Liver (tissue), 9 donors: ENCODE data around the gene CELA2A. TPM values are rescaled to one million over a fixed set of nuclear protein-coding genes. Genes with fewer than 3 reads are reported as not detected.

ENCODE experiments used
- DNase-seq: peaks from one replicate; pipeline ENCODE4 v3.0.0-alpha.2; 2017; ENCODE audit warnings: low spot score
- H3K27ac ChIP-seq, 2 donors: one replicate each; pipeline ENCODE4 v1.7.0; 2013; ENCODE audit warnings: inconsistent platforms in 2 of 2, low read length in 2 of 2, control low read depth in 1 of 2, low read depth in 1 of 2, mild to moderate bottlenecking in 1 of 2
- H3K27me3 ChIP-seq, 4 donors: one replicate each; pipeline versions ENCODE4 v1.6.1 to v1.7.0; 2013; ENCODE audit warnings: low read length in 3 of 4, inconsistent platforms in 1 of 4, mild to moderate bottlenecking in 1 of 4, moderate library complexity in 1 of 4; ENCODE audit not compliant: control insufficient read depth in 4 of 4, insufficient read depth in 4 of 4
- H3K36me3 ChIP-seq, 4 donors: one replicate each; pipeline versions ENCODE4 v1.6.1 to v1.7.0; 2013; ENCODE audit warnings: low read length in 3 of 4, mild to moderate bottlenecking in 3 of 4, low read depth in 1 of 4, moderate library complexity in 1 of 4; ENCODE audit not compliant: control insufficient read depth in 4 of 4, insufficient read depth in 3 of 4
- H3K4me1 ChIP-seq, 4 donors: one replicate each; pipeline versions ENCODE4 v1.6.1 to v1.7.0; 2013; ENCODE audit warnings: low read length in 3 of 4, mild to moderate bottlenecking in 3 of 4, moderate library complexity in 1 of 4; ENCODE audit not compliant: control insufficient read depth in 4 of 4, insufficient read depth in 4 of 4
- H3K4me3 ChIP-seq, 3 donors: one replicate each; pipeline versions ENCODE4 v1.6.1 to v1.7.0; 2013; ENCODE audit warnings: low read length in 3 of 3, control low read depth in 1 of 3, low read depth in 1 of 3, mild to moderate bottlenecking in 1 of 3
- H3K9ac ChIP-seq, 2 donors: one replicate each; pipeline ENCODE4 v1.7.0; 2013; ENCODE audit warnings: low read length in 2 of 2, mild to moderate bottlenecking in 2 of 2, moderate library complexity in 2 of 2, control low read depth in 1 of 2, low read depth in 1 of 2
- H3K9me3 ChIP-seq, 4 donors: one replicate each; pipeline versions ENCODE4 v1.6.1 to v1.7.0; 2013; ENCODE audit warnings: low read length in 3 of 4; ENCODE audit not compliant: control insufficient read depth in 4 of 4
- FOXA2 ChIP-seq: IDR thresholded peaks from 2 replicates; pipeline ENCODE4 v1.6.1; 2016; ENCODE audit warnings: antibody characterized with exemption
- JUND ChIP-seq, 2 donors: IDR thresholded peaks; 2 replicates each; pipeline ENCODE4 v1.6.1; 2016; ENCODE audit warnings: antibody characterized with exemption in 2 of 2
- MAX ChIP-seq: IDR thresholded peaks from 2 replicates; pipeline ENCODE4 v1.6.1; 2016; ENCODE audit warnings: antibody characterized with exemption
- RAD21 ChIP-seq, 2 donors: IDR thresholded peaks; 2 replicates each; pipeline ENCODE4 v1.6.1; 2016; ENCODE audit warnings: antibody characterized with exemption in 2 of 2, mild to moderate bottlenecking in 2 of 2
- REST ChIP-seq: IDR thresholded peaks from 2 replicates; pipeline ENCODE4 v1.6.1; 2016; ENCODE audit warnings: antibody characterized with exemption, mild to moderate bottlenecking
- RXRA ChIP-seq, 2 donors: IDR thresholded peaks; 2 replicates each; pipeline ENCODE4 v1.6.1; 2017 to 2018; ENCODE audit warnings: antibody characterized with exemption in 2 of 2, mild to moderate bottlenecking in 1 of 2
- SP1 ChIP-seq: IDR thresholded peaks from 2 replicates; pipeline ENCODE4 v1.6.1; 2018; ENCODE audit warnings: antibody characterized with exemption, mild to moderate bottlenecking
- TAF1 ChIP-seq: conservative IDR thresholded peaks from 2 replicates; pipeline ENCODE4 v1.6.1; 2016; ENCODE audit warnings: antibody characterized with exemption, mild to moderate bottlenecking
- YY1 ChIP-seq: IDR thresholded peaks from 2 replicates; pipeline ENCODE4 v1.6.1; 2016; ENCODE audit warnings: antibody characterized with exemption, mild to moderate bottlenecking
- ZBTB33 ChIP-seq: IDR thresholded peaks from 2 replicates; pipeline ENCODE4 v1.6.1; 2016; ENCODE audit warnings: antibody characterized with exemption
- WGBS: extraction: QIAGEN DNeasy Blood & Tissue Kit; methylation state at CpG from one replicate; pipeline ENCODE4 v1.1.7; 2013; 5-methylcytosine and 5-hydroxymethylcytosine counted together
- polyA plus RNA-seq, 2 donors: library from polyadenylated mRNA; stranded (reverse) in 1 of 2; unstranded in 1 of 2; fragments of 200-250 nt in 1 of 2; fragments of >200 nt in 1 of 2; fragmentation: Nextera tagmentation in 1 of 2; extraction: Ambion mirVana in 1 of 2; gene quantifications; one replicate each; pipeline versions ENCODE4 v1.2.1 to v1.2.3, GENCODE V29; 2013 to 2015
- total RNA-seq, 2 donors: library from RNA; depleted of rRNA; stranded (reverse); fragments of >200 nt; gene quantifications; one replicate each; pipeline ENCODE4 v1.2.3, GENCODE V29; 2014
- TF ChIP-seq, protein P1 (sequence below): fragments of 150-350 bp; IDR thresholded peaks from 2 replicates; pipeline ENCODE4 v1.5.1; 2017; ENCODE audit warnings: improper control_type of control experiment, low read depth, low read length; ENCODE audit not compliant: missing input control
- TF ChIP-seq, protein P2 (sequence below): IDR thresholded peaks from 2 replicates; pipeline ENCODE4 v1.6.1; 2016; ENCODE audit warnings: antibody characterized with exemption
- donor health status: healthy.
- donor health status: healthy.
- donor health status: healthy.
- donor health status: healthy.
- donor health status: healthy.

The CELA2A gene
- total and polyA plus RNA-seq, 4 donors, result not detected

- Histone ChIP-seq H3K4me1 (no peaks in the 10 kb centered on the region), H3K27me3 (no peaks in the 10 kb centered on the region), H3K27ac (no peak overlapping the region), H3K9ac (no peak overlapping the region), H3K4me3 (no peak overlapping the region), H3K36me3 (peaks cover 0 to 18% (median 7%) of the 10 kb centered on the region in 4 donors), H3K9me3 (no peaks in the 10 kb centered on the region)
- TF ChIP-seq TAF1, result no peak
- WGBS, result 94% methylated on average over 7 of the region's 7 CpGs
- DNase-seq, result no peak
Measured at GRCh38 chr1:15509586-15509985, 53.1 kb downstream of the CELA2A start.

GRCh38 chr1:15510611-15511405, 54.3 kb downstream of the CELA2A start:
- Histone ChIP-seq H3K4me1 (no peaks in the 10 kb centered on the region), H3K36me3 (peaks cover 0 to 9% (median 4%) of the 10 kb centered on the region in 4 donors), H3K4me3 (no peak overlapping the region), H3K9ac (no peak overlapping the region), H3K27ac (no peak overlapping the region), H3K9me3 (no peaks in the 10 kb centered on the region), H3K27me3 (no peaks in the 10 kb centered on the region)
- DNase-seq, result no peak
- WGBS, result 95% methylated on average over 8 of the region's 8 CpGs
- no peak for TF ChIP-seq TAF1
- no peak for TF ChIP-seq RXRA (IDR thresholded peaks at IDR 0.05)
- TF ChIP-seq, protein P1, sequence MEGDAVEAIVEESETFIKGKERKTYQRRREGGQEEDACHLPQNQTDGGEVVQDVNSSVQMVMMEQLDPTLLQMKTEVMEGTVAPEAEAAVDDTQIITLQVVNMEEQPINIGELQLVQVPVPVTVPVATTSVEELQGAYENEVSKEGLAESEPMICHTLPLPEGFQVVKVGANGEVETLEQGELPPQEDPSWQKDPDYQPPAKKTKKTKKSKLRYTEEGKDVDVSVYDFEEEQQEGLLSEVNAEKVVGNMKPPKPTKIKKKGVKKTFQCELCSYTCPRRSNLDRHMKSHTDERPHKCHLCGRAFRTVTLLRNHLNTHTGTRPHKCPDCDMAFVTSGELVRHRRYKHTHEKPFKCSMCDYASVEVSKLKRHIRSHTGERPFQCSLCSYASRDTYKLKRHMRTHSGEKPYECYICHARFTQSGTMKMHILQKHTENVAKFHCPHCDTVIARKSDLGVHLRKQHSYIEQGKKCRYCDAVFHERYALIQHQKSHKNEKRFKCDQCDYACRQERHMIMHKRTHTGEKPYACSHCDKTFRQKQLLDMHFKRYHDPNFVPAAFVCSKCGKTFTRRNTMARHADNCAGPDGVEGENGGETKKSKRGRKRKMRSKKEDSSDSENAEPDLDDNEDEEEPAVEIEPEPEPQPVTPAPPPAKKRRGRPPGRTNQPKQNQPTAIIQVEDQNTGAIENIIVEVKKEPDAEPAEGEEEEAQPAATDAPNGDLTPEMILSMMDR, result no peak
- TF ChIP-seq FOXA2, result no peak
- no peak for TF ChIP-seq MAX
- no peak for TF ChIP-seq YY1
- no peak for TF ChIP-seq RAD21 (IDR thresholded peaks at IDR 0.05)
- TF ChIP-seq ZBTB33, result no peak
- TF ChIP-seq SP1, result no peak

GRCh38 chr1:15513192-15513591, 56.7 kb downstream of the CELA2A start:
- WGBS, result 91% methylated on average over 4 of the region's 4 CpGs

More at GRCh38 chr1:15513192-15513591, 56.7 kb downstream of the CELA2A start:
- Histone ChIP-seq H3K9ac (no peak overlapping the region), H3K27me3 (no peaks in the 10 kb centered on the region), H3K9me3 (no peaks in the 10 kb centered on the region), H3K4me3 (no peak overlapping the region), H3K27ac (no peak overlapping the region), H3K36me3 (peaks cover 0 to 7% (median 4%) of the 10 kb centered on the region in 4 donors), H3K4me1 (no peaks in the 10 kb centered on the region)
- no peak for DNase-seq
- TF ChIP-seq ZBTB33, result no peak
- TF ChIP-seq TAF1, result no peak
- no peak for TF ChIP-seq YY1
- TF ChIP-seq SP1, result no peak
- TF ChIP-seq, protein P1, result no peak
- TF ChIP-seq RAD21 (IDR thresholded peaks at IDR 0.05), result no peak
- TF ChIP-seq, protein P2, sequence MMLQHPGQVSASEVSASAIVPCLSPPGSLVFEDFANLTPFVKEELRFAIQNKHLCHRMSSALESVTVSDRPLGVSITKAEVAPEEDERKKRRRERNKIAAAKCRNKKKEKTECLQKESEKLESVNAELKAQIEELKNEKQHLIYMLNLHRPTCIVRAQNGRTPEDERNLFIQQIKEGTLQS, result no peak
- TF ChIP-seq JUND (IDR thresholded peaks at IDR 0.05), result no peak
- no peak for TF ChIP-seq REST
- TF ChIP-seq RXRA (IDR thresholded peaks at IDR 0.05), result no peak
